GM12878 (cell line): ENCODE data around the gene ASTL. TPM values are rescaled to one million over a fixed set of nuclear protein-coding genes. Genes with fewer than 3 reads are reported as not detected.

Experiments
- ATAC-seq: fragments of 200-7000 bp; cut with Tn5 transposase; 3 replicates; pipeline ENCODE4 v1.9.1; 2020; ENCODE audit warnings: mild to moderate bottlenecking, moderate library complexity
- BruUV-seq: library from RNA; stranded (reverse); fragments of 400-500 nt; replicated peaks from 2 replicates; lab custom pipeline; 2021; lab: Mats Ljungman, UMichigan
- CTCF ChIA-PET: fragments of 300-600 bp; sonication (Branson Sonifier 250); formaldehyde crosslinking; extraction: SDS; loops from one replicate; lab custom pipeline; 2021; ENCODE audit warnings: inconsistent platforms; lab: Yijun Ruan, JAX
- POLR2A ChIA-PET: fragments of 350-600 bp; formaldehyde crosslinking; extraction: SDS; loops from one replicate; lab custom pipeline; 2021; ENCODE audit warnings: inconsistent platforms; lab: Charles Lee
- RAD21 ChIA-PET: fragments of 300-600 bp; sonication (Branson Sonifier 250); formaldehyde crosslinking; loops from one replicate; lab custom pipeline; 2023; ENCODE audit warnings: antibody characterized with exemption; ENCODE audit not compliant: unreplicated experiment; lab: Charles Lee
- SMC1A ChIA-PET: fragments of 300-600 bp; sonication (Branson Sonifier 250); formaldehyde crosslinking; loops from one replicate; lab custom pipeline; 2023; ENCODE audit not compliant: unreplicated experiment, uncharacterized antibody; lab: Charles Lee
- DNase-seq: peaks from one replicate; pipeline ENCODE4 v3.0.0-alpha.2; 2011; ENCODE audit warnings: low read depth, low spot score
- FAIRE-seq: peaks from 3 replicates; lab custom pipeline; 2011; peaks lifted over from hg19 to GRCh38; lab: Jason Lieb, UNC
- H2AFZ ChIP-seq: 2 replicates; pipeline ENCODE4 v1.6.0; 2011; ENCODE audit warnings: low read depth, low read length, control low read depth; ENCODE audit not compliant: control insufficient read depth
- H3K27ac ChIP-seq: 2 replicates; pipeline ENCODE4 v1.5.1; 2011; ENCODE audit warnings: control low read depth; ENCODE audit not compliant: control insufficient read depth, insufficient read depth
- H3K27me3 ChIP-seq, 2 experiments: replicated peaks in 1 of 2; 2 replicates each; pipeline versions ENCODE4 v1.6.0 to v1.6.1; 2011; ENCODE audit warnings: low read length in 1 of 2; ENCODE audit not compliant: control insufficient read depth in 2 of 2, insufficient read depth in 2 of 2
- H3K36me3 ChIP-seq, 2 experiments: 2 replicates each; pipeline ENCODE4 v1.5.1; 2011; ENCODE audit warnings: low read length in 1 of 2; ENCODE audit not compliant: control insufficient read depth in 2 of 2, insufficient read depth in 2 of 2
- H3K4me1 ChIP-seq: 2 replicates; pipeline ENCODE4 v1.6.1; 2011; ENCODE audit warnings: mild to moderate bottlenecking, low read length, moderate library complexity, mixed read lengths; ENCODE audit not compliant: control insufficient read depth, insufficient read depth
- H3K4me2 ChIP-seq: 2 replicates; pipeline ENCODE4 v1.6.0; 2011; ENCODE audit warnings: control low read depth; ENCODE audit not compliant: control insufficient read depth, insufficient read depth
- H3K4me3 ChIP-seq: fragments of 200-600 bp; sonication (generic); 2 replicates; pipeline ENCODE4 v1.5.1; 2016
- H3K79me2 ChIP-seq: 2 replicates; pipeline ENCODE4 v1.6.0; 2011; ENCODE audit warnings: low read length; ENCODE audit not compliant: control insufficient read depth, insufficient read depth
- H3K9ac ChIP-seq: 2 replicates; pipeline ENCODE4 v1.8.0; 2011; ENCODE audit warnings: low read length, control low read depth, mixed read lengths; ENCODE audit not compliant: control insufficient read depth, insufficient read depth
- H3K9me3 ChIP-seq: replicated peaks from 3 replicates; pipeline ENCODE4 v1.5.1; 2011; ENCODE audit warnings: mild to moderate bottlenecking, low read length; ENCODE audit not compliant: control insufficient read depth, insufficient read depth
- H4K20me1 ChIP-seq: 2 replicates; pipeline ENCODE4 v1.6.0; 2011; ENCODE audit not compliant: control insufficient read depth, insufficient read depth
- CEBPB ChIP-seq, 2 experiments: fragments of 150-350 bp in 1 of 2; IDR thresholded peaks; 2 replicates each; pipeline ENCODE4 v1.6.1; 2012 to 2014; ENCODE audit warnings: low read depth in 2 of 2, low read length in 2 of 2, borderline replicate concordance in 1 of 2, inconsistent platforms in 1 of 2
- E2F4 ChIP-seq: IDR thresholded peaks from 2 replicates; pipeline ENCODE4 v1.6.1; 2012; ENCODE audit warnings: low read depth, low read length, improper control_type of control experiment
- ESRRA ChIP-seq: IDR thresholded peaks from 2 replicates; pipeline ENCODE4 v1.6.1; 2012; ENCODE audit warnings: mild to moderate bottlenecking, low read length, improper control_type of control experiment
- EZH2 ChIP-seq: IDR thresholded peaks from 2 replicates; pipeline ENCODE4 v1.6.1; 2012; ENCODE audit warnings: low read depth, mild to moderate bottlenecking, control low read depth, inconsistent platforms, low read length, borderline replicate concordance; ENCODE audit not compliant: control insufficient read depth
- MYB ChIP-seq: fragments of 150-350 bp; IDR thresholded peaks from 2 replicates; pipeline ENCODE4 v1.6.1; 2014; ENCODE audit warnings: mild to moderate bottlenecking, low read depth, low read length, borderline replicate concordance
- NBN ChIP-seq: fragments of 450-650 bp; IDR thresholded peaks from 2 replicates; pipeline ENCODE4 v1.6.1; 2016
- NFYA ChIP-seq: IDR thresholded peaks from 2 replicates; pipeline ENCODE4 v1.6.1; 2011; ENCODE audit warnings: low read depth, mild to moderate bottlenecking, low read length, improper control_type of control experiment, borderline replicate concordance
- PAX5 ChIP-seq: IDR thresholded peaks from 2 replicates; pipeline ENCODE4 v1.6.1; 2011; ENCODE audit warnings: low read depth, low read length, borderline replicate concordance
- PKNOX1 ChIP-seq: fragments of 450-650 bp; IDR thresholded peaks from 2 replicates; pipeline ENCODE4 v1.6.1; 2016; ENCODE audit warnings: mild to moderate bottlenecking
- RB1 ChIP-seq: fragments of 450-650 bp; formaldehyde crosslinking; IDR thresholded peaks from 2 replicates; pipeline ENCODE4 v1.6.1; 2017; ENCODE audit warnings: mild to moderate bottlenecking, borderline replicate concordance
- SREBF1 ChIP-seq: IDR thresholded peaks from 2 replicates; pipeline ENCODE4 v1.6.1; 2012; ENCODE audit warnings: mild to moderate bottlenecking, low read length
- STAT3 ChIP-seq: IDR thresholded peaks from 2 replicates; pipeline ENCODE4 v1.6.1; 2011; ENCODE audit warnings: low read depth, low read length, improper control_type of control experiment
- ZBED1 ChIP-seq: IDR thresholded peaks from 2 replicates; pipeline ENCODE4 v1.6.1; 2016; ENCODE audit warnings: borderline replicate concordance
- ZBTB11 ChIP-seq: fragments of 450-650 bp; formaldehyde crosslinking; IDR thresholded peaks from 2 replicates; pipeline ENCODE4 v1.5.0; 2022; ENCODE audit warnings: mild to moderate bottlenecking, missing genetic modification characterization
- ZNF217 ChIP-seq: fragments of 450-650 bp; IDR thresholded peaks from 2 replicates; pipeline ENCODE4 v1.6.1; 2017; ENCODE audit warnings: antibody characterized with exemption, mild to moderate bottlenecking
- WGBS: methylation state at CpG from one replicate; pipeline ENCODE4 v1.1.6; 2016; ENCODE audit warnings: low lambda C conversion rate; ENCODE audit not compliant: insufficient replicate concordance, insufficient coverage; ENCODE audit errors: missing lambda C conversion rate; 5-methylcytosine and 5-hydroxymethylcytosine counted together
- in situ Hi-C: fragments of 300-500 bp; cut with MboI; formaldehyde crosslinking; loops from 9 replicates; pipeline ENCODE4 v1.14.3; 2018; ENCODE audit warnings: mixed read lengths
- intact Hi-C: fragments of 100-400 bp; cut with micrococcal nuclease; formaldehyde crosslinking; loops from one replicate; pipeline ENCODE4 v1.14.2; 2022; ENCODE audit not compliant: unreplicated experiment
- polyA plus RNA-seq, 11 experiments: library from polyadenylated mRNA; depleted of rRNA in 4 of 11; unstranded in 6 of 11; stranded (reverse) in 5 of 11; fragments of >200 nt; fragmentation: Nextera tagmentation in 4 of 11; fragmentation: Illumina TruSeq in 1 of 11; extraction: Ambion mirVana in 4 of 11; extraction: Trizol in 1 of 11; gene quantifications; 1 replicate in 1 of 11; 2 replicates in 10 of 11; pipeline versions ENCODE4 v1.2.1 to v1.2.3, GENCODE V29; 2011 to 2016; ENCODE audit warnings: inconsistent platforms in 2 of 11, missing spikeins in 2 of 11, low read depth in 1 of 11
- total RNA-seq, 4 experiments: library from RNA; depleted of rRNA in 3 of 4; stranded (reverse); fragments of >200 nt in 3 of 4; fragmentation: Illumina TruSeq in 1 of 4; extraction: Trizol in 1 of 4; gene quantifications; 2 replicates each; pipeline versions ENCODE4 v1.2.1 to v1.2.3, GENCODE V29; 2013 to 2021

ASTL gene
- total and polyA plus RNA-seq, 10 of the 15 experiments (the other 5 are each of a cell fraction or from before 2014, with no cell fraction given): 0.18 to 1.0 (median 0.38) TPM; not detected in 4

- TF ChIP-seq E2F4: no peak
- TF ChIP-seq SREBF1: no peak
Observed at GRCh38 chr2:96113367-96113677, 25.0 kb downstream of the ASTL start (continued).

DNA sequence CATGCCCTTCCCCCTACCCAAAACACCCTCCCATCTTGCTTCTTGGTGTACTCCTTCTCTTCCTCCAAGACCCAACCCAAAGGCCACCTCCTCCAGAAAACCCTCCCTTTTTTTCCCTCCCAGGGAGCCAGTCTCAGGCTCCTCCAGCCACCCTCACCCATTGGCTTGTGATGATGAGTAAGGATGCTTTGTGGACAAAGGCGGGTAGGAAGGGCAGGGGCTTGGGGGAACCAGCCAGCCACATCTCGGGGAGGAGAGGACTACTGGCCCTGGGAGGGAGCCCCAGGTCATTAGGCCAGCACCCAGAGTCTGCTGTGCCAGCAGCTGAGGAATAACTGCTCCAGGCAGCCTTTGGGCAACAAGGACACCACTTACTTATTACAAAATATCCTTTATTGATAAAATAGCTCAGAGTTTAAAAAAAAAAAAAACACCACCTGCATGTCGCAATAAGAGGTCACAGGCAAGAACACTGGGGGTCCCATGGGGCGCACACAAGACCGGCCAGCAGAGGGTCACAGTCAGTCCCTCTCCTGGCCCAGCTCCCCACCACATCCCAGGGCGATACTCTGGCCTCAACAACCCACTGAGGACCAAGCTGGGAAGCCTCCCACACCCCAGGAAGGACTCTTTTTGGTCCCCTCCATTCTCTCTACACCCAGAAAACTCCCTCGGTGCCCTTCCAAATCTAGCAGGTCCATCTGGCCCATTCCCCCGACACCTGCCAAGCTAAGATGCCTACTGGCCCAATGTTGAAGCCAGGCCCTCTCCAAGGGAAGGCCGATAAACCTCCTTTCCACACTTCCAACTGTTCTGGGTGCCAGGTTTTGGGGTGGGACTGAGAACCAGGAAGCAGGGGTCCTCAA, 25.6 kb downstream of the ASTL start:
- ChIA-PET RAD21 (interaction anchor here (0.6 to 1.6 kb wide), 6 partner anchors 34 to 118 kb away, joined by 3 to 9 read pairs (median 4); no protein-coding TSS in a partner anchor), CTCF (interaction anchor here (0.7 to 1.5 kb wide), 7 partner anchors 62 to 154 kb away, joined by 3 to 13 read pairs (median 3); no protein-coding TSS in a partner anchor), SMC1A (interaction anchor here (1.2 kb wide), 1 partner anchor 62 kb away, joined by 3 read pairs; no protein-coding TSS in a partner anchor), POLR2A (interaction anchor here (0.7 kb wide), 1 partner anchor 100 kb away, joined by 4 read pairs; no protein-coding TSS in a partner anchor)
- Histone ChIP-seq H3K79me2 (no peaks in the 10 kb centered on the region), H2AFZ (no peak overlapping the region), H3K27ac (no peak overlapping the region), H3K9me3 (no peaks in the 10 kb centered on the region), H3K4me3 (no peak overlapping the region), H3K4me1 (peaks cover 6% of the 10 kb centered on the region), H4K20me1 (no peaks in the 10 kb centered on the region), H3K27me3 (no peaks in the 10 kb centered on the region), H3K9ac (no peak overlapping the region), H3K36me3 (no peaks in the 10 kb centered on the region), H3K4me2 (no peak overlapping the region)
- 49% methylated on average over 9 of the region's 9 CpGs for WGBS
- ATAC-seq (no peak), FAIRE-seq (no peak), DNase-seq (no peak)
- in situ Hi-C loops (no loop called here), intact Hi-C loops (no loop called here)
- no TSS peak for BruUV-seq
- TF ChIP-seq NFYA (no peak), ZNF217 (no peak), NBN (no peak), CEBPB (IDR thresholded peaks at IDR 0.05; ENCODE audit: borderline replicate concordance in 1 of 2, low read depth in 2 of 2, low read length in 2 of 2) (no peak), RB1 (no peak), PAX5 (no peak), ZBED1 (no peak), PKNOX1 (no peak), EZH2 (no peak), ZBTB11 (no peak), MYB (no peak), STAT3 (no peak), ESRRA (no peak)
